ACHN (cell line): ENCODE results near the gene ALDH1A3.
"Not testable (repeated sequence)": the region's sequence is repeated elsewhere in the genome, so short reads cannot be mapped to it uniquely, and the experiment has no call there.

Experiments
- DNase-seq: peaks from one replicate; pipeline ENCODE4 v3.0.0-alpha.2; 2015
- in situ Hi-C: cut with HindIII; loops from 2 replicates; pipeline ENCODE4 v1.10.0; 2017; ENCODE audit warnings: low sequenced_read_pairs, low pct_ligation_motif_present, low pct_unique_long_range_greater_than_20kb

Gene ALDH1A3

DNA sequence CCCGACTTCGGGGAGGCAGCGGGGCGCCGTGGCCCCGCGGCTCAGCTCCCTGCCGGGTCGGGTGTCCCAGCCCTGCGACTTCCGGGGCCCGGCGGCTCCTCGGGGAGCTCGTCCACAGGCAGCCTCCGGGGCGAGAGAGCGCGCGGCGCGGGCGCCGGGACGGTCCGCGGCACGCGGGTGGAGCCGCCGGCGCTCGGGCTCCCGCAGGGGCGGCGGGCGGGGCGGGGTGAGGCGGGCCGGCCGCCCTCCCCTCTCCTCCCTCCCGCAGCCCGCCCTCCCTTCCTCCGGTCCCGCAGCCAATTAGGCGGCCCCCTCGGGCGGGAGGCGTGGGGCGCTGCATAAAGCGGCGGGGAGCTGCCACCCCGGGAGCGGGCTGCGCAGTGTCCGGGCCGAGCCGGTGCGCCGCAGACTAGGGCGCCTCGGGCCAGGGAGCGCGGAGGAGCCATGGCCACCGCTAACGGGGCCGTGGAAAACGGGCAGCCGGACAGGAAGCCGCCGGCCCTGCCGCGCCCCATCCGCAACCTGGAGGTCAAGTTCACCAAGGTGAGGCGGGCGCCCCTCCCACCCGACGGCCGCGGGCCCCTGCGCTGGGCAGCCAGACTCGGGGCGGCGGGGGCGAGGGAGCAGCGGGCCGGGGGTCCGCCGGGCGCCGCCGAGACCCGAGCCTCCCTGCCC is at the start of gene ALDH1A3:
ALDH1A3 (plus strand) TSS at position 368 of the 675 bp plus-strand sequence; CDS start at position 445, 77 bp downstream.
- in situ Hi-C loops: no loop called here
- peak; percentile 74 for DNase-seq

DNA sequence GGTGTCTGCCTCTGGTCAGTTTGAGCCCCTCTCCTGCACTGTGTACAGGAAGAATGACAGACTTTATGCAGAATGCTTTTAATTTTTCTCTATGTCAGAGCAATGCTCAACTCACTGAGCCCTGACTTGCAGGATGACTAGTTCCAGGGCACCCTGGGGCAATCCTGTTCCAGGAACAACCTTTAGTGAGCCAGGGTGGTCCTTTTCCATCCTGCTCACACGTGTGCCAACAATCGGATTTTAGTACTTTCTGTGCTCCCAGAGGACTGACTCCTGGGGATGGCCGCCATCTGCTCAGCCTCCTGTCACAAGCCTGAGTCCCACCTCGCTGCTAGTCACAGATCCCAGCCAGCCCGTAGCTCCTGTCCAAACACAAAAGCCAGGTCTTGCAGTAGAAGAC is 48.2 kb upstream of the ALDH1A3 start:
- in situ Hi-C loops: no loop called here
- DNase-seq: no peak

DNA sequence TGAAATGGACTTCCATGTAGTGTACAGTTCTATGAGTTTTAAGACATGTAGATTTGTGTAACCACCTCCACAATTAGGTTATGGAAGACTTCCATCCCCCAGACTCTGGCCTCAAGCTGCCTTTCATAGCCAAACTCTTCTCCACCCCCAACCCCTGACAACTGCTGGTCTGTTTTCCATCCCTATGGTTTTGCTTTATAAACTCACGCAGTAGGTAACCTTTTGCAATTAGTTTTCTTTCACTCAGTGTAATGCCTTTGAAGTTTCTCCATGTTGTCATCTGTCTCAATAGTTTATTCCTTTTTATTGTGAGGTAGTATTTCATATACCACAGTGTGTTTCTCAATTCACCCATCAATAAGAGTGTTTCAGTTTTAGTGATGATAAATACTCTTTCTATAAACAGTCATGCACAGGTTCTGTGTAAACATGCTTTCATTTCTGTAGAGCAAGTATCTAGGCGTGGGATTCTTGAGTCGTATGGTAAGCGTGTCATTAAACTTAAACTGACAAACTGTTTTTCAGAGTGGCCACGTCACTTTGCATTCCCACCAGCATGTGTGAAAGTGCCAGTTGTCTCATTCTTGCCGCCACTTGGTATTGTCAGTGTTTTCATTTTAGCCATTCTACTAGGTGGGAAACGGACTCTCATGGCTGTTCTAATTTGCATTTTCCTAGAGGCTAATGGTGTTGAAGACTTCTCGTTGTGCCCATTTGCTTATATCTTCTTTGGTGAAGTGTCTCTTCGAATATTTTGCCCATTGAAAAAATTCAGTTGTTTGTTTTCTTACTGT is 47.3 kb upstream of the ALDH1A3 start:
- in situ Hi-C loops: no loop called here

DNA sequence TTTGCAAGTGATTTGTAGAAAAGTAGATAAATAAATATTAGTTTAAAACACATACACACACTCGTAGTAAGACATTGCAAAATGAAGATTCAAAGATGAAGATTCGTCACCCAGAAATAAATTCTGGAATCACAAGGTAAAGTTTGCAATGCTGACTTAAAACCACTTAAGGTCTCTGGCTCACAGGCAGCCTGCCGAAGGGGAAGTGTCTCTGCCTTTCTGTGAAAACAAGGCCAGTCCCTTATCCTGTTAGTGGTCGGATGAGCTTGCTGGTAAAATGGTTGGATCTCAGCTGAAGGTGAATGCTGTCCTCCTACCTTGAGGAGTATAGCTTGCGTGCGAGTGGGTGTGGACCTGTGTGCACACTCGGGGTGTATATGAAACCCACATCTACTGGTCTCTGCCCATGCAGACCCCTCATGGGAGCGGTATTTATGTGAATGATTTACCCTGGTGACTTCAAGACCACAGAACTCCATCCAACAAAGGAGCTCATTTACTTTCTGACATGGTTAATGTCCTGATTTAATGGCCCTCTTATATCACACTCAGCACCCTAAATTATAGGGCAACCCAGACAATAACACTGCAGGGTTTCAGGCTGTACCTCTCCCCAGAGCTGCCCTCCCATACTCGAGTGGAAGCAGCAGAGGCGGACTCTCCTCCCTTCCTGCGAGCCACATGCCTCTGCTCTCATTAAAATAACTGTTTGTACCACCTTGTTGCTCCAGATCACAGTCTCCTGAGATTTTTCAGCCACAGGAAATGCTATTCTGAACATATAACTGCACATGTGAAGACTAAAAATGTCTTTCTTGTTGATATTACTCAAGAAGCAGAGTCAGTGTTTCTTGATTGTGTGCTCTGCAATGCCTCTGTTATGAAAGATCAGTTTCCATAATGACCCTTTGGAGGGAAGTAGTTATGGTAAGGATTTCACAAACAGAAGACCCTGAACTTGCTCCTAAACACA is 45.9 kb upstream of the ALDH1A3 start:
- no peak for DNase-seq
- in situ Hi-C loops: no loop called here

More for the DNA sequence above, 47.3 kb upstream of the ALDH1A3 start:
- DNase-seq: no peak

DNA sequence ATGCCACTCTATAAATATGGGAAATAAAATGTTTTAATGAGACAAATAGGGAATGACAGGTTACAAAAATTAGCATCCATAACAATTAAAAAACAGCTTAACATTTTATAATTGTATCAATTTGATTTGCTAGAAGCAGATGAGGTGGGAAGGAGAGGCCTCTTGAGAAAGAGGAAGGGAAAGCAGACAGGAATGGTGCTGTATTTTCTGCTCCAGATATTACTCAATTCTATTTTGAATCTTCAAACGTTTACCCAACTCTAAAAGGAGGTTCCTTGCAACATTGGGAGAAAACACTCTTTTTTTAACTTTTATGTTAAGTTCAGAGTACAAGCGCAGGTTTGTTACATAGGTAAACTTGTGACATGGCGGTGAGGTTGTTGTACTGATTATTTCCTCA is 44.9 kb upstream of the ALDH1A3 start:
- DNase-seq: no peak
- in situ Hi-C loops: no loop called here

DNA sequence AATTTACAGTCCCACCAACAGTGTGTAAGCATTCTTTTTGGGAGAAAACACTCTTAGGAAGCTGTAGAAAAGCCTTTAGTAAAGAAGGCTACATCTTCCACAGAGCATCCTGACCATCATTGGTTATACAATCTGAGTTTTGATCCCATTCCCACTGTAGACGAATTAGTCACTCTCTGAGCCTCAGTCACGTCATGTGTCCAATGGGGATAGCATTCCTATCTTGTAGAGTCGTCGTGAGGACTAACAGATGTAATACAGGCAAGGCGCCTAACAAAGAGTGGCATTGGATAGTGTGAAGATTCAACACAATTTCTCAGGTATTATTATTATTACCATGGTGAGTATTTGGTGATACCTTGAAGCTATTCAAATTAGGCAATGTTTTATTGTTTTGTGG is 44.0 kb upstream of the ALDH1A3 start:
- in situ Hi-C loops: no loop called here
- DNase-seq: no peak

DNA sequence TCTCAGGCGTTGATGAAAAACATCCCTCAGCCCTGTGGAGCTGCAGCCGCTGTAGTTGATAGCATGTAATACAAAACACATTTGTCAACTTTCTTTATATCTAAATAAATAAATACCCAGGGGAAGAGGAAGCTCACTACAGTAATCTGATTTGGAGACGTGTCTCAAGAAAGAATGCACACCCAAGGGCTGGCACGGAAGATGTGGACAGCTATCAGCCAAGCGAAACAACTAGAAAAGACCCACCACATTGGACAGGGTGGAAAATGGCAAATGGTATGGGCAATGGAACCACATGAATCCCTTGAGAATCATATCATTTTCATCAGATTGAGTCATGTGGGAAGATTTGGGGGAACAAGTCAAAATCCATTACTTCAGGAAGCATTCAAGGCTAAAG is 43.1 kb upstream of the ALDH1A3 start:
- no peak for DNase-seq
- in situ Hi-C loops: no loop called here

DNA sequence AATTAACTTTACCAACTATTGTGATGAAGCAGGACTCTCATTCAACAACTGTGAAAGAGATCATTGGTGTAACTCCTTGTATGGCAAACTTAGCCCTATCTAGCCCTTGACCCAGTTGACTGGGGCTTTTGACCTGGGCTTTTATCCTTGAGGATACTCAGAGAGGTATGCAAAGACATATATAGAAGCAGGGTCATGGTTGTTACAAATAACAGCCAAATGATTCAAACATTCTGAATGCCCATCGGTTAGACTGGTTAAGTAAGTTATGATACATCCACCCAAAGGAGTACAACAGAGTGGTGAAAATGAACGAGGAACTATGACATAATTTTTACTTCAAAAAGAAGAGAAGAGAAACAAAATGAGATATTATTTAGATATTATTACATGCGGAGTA is 38.2 kb upstream of the ALDH1A3 start:
- in situ Hi-C loops: no loop called here
- DNase-seq: no peak

DNA sequence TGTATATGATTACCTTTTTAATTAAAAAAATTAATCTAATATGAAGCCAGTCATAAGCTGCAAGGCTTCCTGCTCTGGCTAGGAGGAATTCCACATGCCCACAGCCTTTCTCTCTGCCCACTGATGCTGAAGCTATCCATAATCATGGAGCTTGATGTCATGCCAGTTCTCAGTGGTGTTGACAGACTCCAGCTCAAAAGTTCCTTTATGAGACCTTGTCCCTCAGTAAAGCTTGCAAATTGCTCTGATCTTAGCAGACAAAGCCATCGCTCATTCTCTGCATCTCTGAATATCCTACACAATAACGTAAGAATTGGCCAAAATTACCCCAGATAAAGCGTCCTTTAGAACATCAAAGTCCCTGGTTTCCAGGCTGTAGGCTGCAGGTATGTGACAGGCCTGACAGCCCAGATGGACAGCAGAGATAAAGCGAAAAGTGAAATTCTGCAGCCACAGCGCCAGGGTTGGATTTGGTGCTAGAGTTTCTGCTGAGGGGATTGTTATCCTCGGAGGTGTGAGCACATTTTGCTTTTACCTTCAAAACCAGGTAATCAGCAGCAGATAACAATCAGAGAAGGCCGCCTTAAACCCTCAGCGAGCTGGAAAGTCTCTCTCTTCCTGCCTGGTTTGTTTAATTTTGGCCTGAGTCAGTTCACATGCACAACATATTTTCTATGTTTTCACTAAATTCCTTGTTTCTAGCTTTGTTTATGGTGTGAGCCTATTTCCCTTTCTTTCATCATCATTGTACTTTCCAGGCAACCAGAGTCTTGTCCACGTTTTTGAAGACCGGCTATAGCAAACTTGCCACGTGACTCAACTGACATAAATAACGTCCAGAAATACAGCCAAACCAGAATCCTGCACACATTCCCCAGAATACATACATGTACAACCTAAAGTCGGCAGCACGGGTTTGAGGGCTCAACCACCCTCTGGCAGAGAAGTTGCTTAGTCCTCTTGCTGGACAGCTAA is 36.6 kb upstream of the ALDH1A3 start:
- DNase-seq: no peak
- in situ Hi-C loops: no loop called here

DNA sequence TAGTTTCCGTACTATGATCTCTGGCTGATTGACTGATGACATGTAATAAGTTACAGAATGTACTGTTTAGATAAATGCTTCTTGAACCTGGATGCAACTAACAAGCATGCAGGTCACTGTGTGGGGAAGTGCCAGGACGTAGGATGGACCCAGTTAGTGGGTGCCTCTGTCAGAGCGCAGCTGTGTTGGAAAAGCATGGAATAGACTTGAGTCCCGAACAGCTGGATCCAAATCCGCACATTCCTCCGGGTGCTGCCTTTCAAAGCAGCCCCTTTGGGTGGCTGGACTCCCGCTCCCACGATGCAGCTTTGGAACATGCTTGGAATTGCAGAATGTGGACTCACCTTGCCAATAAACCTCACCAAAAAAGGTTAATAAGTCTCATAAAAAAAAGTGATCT is 35.5 kb upstream of the ALDH1A3 start:
- in situ Hi-C loops: no loop called here
- no peak for DNase-seq

DNA sequence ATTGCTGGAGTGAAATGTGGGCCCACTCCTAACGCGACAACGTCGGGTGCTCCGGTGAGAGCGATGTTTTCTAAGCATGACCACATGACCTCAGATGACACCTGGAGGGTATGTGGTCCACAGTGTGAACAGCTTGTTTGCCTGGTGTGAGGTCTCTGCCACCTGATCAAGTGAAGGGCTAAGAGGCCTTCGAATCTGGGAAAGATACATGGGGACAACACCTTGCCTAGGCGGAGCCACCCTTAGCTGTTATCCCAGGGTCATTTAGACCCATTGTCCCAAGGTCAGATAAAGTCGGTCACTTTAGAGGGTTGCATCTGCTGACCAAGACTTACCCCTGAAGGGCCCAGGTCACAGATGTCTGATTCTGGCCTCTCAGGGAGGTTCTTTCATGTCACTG is 34.9 kb upstream of the ALDH1A3 start:
- in situ Hi-C loops: no loop called here
- DNase-seq: no peak

DNA sequence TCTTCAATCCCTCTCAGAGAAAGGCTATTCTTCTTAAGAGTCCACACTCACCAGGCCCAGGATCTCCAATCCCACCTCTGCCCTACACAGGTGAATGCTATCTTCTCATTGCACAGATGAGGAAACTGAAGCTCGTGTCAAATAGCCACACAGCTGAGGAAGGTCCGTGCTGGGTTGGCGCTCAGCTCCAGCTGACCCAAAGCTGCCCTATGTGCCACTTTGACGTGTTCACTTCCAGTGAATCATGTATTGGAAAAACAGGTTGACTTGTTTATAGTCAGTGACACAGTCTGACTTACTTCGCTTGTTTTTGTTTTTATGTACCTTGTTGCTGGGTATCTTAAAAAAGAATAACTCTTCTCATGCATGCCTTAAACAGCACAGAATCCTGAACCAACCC is 32.4 kb upstream of the ALDH1A3 start:
- in situ Hi-C loops: no loop called here
- DNase-seq: no peak

DNA sequence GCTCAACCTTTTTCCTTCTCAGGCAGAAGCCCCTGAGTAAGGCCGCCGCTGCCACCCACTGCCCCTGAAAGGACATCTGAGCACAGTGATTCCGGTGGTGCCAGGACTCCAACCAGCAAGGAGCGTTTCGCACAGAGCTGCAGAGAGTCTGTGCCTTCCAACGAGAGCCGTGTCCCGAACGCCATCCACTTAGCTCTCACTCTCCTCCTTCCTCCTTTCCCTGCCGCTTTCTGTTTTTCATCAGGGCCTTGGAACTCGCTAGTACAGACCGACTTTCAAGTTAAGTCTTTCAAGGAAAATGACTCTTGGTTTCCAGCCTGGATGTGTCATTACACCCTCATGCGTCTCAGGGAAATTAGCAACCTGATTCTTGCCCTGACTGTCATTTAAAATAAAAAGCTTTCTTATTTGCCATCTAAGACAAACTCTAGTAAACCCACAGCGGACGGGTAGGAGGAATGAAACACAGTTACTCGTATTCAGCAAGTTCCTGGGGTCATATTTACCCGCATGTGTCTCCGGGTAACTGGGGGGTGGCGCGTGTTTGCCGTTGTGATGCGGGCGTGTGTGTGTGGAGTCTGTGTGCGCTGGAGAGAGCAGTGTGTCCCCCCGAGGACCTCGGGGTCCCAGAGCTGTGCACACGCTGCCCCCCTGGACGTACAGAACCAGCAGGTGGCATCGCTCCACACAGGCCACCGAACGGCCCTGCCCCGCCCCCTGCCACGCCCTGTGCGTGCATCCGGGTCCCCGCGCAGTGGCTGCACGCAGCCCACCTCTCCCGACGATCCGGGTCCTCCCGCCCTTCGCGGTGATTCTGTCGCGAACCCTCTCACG is 30.4 kb upstream of the ALDH1A3 start:
- DNase-seq: peak; percentile 62
- in situ Hi-C loops: no loop called here

DNA sequence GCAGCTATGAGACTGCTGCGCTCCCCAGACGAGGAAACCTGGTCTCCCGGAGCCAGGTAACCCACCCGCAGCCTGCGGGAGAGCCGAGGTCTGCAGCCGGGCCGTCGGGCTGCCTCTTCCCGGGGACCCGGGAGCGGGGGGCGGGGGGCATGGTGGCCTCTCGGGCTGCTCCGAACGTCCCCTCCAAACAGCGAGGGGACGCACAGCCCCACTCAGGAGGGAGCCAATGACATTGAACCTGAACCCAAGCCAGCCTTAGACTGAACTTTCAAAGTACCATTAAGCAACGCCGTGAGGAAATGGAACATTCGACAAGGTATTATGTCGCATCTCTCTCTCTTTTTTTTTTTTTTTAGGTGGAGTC is 29.8 kb upstream of the ALDH1A3 start:
- in situ Hi-C loops: no loop called here
- DNase-seq: no peak

DNA sequence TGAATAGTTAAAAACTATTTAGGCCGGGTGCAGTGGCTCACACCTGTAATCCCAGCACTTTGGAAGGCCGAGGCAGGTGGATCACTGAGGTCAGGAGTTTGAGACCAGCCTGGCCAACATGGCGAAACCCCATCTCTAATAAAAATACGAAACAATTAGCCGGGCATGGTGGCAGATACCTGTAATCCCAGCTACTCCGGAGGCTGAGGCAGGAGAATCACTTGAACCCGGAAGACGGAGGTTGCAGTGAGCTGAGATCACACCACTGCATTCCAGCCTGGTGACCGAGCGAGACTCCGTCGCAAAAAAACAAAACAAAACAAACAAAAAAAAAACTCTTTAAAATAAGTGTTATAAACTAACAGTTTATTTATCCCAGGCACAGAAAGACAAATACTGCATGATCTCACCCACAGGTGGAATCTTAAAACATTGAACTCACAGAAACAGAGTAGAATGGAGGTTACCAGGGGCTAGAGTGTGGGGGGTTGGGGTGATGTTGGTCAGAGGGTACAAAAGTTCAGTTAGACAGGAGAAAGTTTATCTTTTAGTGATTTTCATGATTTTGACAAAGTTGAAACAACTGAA is 28.1 kb upstream of the ALDH1A3 start:
- in situ Hi-C loops: not testable (repeated sequence)

DNA sequence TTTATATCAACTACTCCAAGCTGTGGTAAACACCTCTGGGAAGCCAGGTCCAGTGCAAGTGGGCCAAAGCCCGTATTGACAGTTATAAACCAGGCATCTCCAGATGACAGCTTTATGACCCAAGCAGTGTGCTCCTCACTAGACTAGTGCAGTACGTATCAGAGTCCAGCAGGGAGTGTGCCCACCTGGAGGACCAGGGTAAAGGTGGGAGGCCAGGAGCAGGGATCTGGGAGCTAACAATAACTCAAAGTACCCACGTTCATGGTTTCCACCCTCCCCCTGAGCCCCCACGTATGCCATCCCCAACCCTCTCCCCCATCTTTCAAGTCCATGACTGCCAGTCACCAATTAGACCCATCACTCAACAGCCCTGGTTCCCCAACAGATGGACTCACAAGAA is 27.0 kb upstream of the ALDH1A3 start:
- in situ Hi-C loops: no loop called here
- DNase-seq: no peak

More for the DNA sequence above, 28.1 kb upstream of the ALDH1A3 start:
- not testable (repeated sequence) for DNase-seq
